Jurkat, Clone E6-1 (cell line): ENCODE measurements around the gene AMPD3.

Experiments used
- DNase-seq: peaks from one replicate; pipeline ENCODE4 v3.0.0-alpha.2; 2011; ENCODE audit warnings: low read depth, low spot score
- H3K4me3 ChIP-seq: 2 replicates; pipeline ENCODE4 v1.5.1; 2011; ENCODE audit warnings: mild to moderate bottlenecking, low read length, control low read depth, moderate library complexity

AMPD3 gene

GRCh38 chr11:10456519-10456918 is 1.5 kb downstream of the AMPD3 start:
- peak overlapping the region; percentile 71 for H3K4me3 ChIP-seq
- peak; percentile 59 for DNase-seq

- no peak for DNase-seq
- H3K4me3 ChIP-seq = peak overlapping the region; percentile 18
Measured at GRCh38 chr11:10457901-10458300, 2.8 kb downstream of the AMPD3 start.

DNA sequence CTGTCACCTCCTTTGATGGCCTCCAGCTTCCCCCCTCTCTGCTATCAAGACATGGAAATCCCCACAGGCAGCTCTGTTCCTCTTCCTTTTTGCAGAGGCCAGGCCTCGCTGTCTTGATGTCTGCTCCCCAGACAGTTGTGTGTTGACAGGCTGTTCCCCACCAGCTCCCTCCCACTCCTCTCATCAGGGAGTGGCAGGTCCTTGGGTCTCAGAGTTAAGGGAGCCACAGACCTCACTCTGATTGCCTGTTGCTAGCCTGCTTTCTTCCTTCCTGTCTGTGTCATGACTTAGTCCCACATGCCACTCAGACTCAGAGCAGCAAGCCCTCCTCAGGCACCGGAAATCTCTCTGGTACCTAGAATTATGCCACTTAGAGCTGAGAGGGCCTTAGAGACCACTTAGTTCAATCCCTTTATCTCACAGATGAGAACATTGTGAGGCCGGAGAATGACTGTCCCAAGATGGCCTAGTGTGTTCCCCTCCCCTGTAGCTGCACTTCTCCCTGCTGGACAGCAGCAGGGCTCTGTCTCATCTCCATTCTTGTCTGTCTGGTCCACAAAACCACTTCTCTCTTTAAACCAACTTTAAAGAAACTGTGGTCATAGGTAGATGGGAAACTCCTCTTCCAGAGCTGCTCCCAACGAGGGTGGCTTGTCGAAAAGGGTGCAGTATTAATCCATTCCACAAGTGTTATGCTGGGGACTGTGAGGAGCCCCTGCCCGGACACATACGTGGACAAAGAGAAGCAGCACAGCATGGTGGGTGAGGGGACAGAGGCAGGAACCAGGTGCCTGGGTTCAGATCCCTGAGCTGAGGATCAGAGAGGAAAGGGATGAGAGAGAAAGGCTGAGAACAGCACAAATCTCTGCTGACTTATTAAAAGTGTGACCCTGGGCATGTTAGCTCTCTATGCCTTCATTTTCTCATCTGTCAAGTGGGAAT is 4.2 kb downstream of the AMPD3 start:
- peak overlapping the region; percentile 48 for H3K4me3 ChIP-seq
- peak; percentile 95 for DNase-seq

DNA sequence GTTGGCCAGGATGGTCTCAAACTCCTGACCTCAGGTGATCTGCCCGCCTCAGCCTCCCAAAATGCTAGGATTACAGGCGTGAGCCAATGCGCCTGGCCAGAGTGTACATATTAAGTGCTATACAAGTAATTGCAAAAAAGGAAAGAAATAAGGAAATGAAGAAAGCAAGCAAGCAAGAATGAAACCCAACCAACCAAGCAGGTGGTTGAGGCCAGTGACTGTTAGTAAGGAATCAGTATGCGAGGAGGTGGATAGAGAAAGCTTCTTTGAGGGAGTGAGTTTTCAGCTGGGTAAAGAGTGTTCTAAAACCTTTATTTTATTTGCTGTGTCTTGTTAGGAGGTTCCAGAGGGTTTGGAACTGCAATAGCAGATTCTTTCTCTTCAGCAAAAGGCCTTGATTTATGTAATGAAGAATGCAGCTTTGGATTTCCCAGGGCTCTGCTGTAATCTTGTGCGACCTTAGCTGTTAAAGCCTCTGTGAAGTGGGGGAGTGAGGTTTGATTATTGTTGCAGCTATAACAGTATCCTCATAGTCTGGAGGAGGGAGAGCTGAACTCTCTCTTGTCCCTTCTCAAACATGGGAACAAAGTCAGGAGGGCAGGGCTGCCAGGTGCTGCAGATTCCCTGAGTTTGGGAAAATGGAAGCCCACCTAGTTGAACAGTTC is 5.7 kb downstream of the AMPD3 start:
- H3K4me3 ChIP-seq = no peak overlapping the region
- no peak for DNase-seq

GRCh38 chr11:10461276-10461790 is 6.3 kb downstream of the AMPD3 start:
- DNase-seq = no peak
- no peak overlapping the region for H3K4me3 ChIP-seq

DNA sequence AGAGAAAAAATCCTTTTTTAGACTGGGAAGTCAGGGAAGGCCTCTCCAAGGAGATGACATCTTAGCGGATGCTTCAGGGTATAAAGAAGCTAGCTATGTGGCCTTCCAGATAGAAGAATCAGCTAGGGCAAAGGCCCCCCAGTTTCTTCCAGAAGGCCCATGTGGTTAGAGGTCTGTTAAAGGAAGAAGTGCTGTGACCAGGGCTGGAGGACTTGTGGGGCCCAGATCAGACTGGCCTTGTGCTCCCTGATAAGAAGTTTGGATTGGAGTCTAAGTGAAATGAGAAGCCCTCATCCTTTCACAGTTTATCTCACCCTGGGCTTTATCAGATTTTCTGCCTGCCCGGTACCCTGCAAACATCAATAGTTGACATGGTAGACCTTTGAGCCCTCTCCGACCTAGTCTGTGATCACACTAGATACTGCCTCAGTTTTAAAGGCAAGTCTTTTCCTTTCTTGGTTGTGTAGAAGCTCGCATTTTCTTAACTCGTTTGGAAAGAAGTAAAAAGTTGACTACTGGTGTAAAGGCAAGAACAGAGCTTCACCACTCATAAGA is 7.8 kb downstream of the AMPD3 start:
- no peak overlapping the region for H3K4me3 ChIP-seq
- no peak for DNase-seq

- no peak for DNase-seq
- no peak overlapping the region for H3K4me3 ChIP-seq
Measured at GRCh38 chr11:10473371-10473770, 18.3 kb downstream of the AMPD3 start.

GRCh38 chr11:10474551-10474950 is 19.5 kb downstream of the AMPD3 start:
- DNase-seq = no peak
- no peak overlapping the region for H3K4me3 ChIP-seq

DNA sequence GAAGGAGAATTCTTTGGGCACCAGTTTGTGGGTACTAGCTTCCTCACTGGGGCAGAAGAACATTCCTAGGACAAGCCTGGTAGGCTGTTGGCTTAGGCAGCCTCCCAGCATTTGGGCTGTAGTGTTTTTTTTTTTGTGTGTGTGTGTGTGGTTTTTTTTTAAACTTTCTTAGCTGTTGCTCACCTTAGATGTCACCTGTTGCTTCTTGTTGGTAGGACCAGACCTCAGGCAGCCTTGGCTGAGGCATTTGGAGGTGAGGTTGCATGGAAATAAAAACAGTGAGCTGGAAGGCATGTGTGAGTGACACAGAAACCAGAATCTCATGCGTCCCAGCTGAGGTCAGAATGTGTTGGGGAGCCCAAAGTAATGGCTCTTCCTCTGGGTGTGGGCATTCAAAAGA is 21.3 kb downstream of the AMPD3 start:
- H3K4me3 ChIP-seq = no peak overlapping the region
- no peak for DNase-seq

- DNase-seq = no peak
- no peak overlapping the region for H3K4me3 ChIP-seq
Measured at GRCh38 chr11:10476927-10477689, 22.0 kb downstream of the AMPD3 start.

- DNase-seq = no peak
- no peak overlapping the region for H3K4me3 ChIP-seq
Measured at GRCh38 chr11:10477690-10478046, 22.6 kb downstream of the AMPD3 start.

- no peak for DNase-seq
- H3K4me3 ChIP-seq = no peak overlapping the region
Measured at GRCh38 chr11:10478066-10478465, 23.0 kb downstream of the AMPD3 start.

DNA sequence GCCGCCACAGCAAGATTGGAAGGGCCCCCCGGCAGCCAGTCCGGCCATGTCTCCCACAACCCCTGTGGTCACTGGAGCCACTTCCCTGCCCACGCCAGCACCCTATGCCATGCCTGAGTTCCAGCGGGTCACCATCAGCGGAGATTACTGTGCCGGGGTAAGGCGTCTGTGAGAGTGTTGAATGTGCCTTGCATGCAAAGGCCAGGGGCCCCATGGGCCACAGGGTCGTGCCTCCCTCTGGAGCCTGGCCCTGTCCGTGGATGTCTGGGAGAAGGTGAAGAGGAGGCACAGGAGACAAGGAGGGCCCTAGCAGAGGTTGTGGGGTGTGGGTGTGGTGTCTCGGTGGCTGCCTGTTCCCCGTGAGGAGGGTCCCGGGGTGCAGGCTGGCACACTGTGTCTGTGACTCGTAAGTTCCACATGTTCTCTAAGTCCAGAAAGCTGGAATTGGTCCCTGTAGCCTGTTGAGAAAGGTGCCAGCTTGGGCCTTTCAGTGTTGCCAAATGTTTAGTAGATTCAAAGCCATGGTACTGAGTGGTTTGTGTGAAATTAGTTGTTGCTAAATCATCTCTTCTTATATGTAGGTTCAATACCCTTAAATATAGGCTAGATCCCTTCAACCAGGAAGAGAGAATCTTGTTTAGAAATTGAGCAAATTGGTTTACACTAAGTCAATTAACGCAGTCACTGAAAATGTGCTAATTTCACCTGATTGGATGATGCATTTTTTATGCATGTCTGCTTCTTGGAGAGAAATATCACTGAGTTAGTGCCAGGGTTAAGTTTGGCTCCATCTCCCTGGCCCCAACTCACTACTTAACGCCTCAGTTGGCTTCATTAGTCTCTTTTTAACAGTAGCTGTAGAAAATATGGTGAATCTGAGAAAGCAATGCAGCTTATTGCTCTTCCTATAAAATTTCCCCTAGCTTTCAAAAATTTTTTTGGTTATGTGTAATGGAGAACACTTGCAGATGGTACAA is 23.8 kb downstream of the AMPD3 start:
- no peak overlapping the region for H3K4me3 ChIP-seq
- DNase-seq = no peak

DNA sequence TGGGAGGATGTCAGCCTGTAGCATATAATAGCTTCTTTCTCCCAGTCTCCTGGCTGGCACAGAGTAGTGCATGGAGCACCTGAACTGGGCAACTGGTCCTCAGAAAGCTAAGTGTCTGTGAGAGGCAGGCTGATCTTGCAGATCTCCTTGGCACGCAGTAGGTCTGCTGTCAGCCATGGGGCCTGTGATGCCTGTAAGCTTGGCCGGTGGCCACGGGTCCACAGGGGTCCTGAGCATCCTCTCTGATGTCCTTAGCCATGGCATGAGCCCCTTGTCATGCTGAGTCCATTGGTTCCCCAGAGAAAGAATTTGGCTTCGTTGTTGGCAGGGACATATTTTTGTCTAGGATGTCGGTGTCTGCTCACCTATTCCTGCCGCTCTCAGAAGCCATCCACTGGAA is 25.0 kb downstream of the AMPD3 start:
- H3K4me3 ChIP-seq = no peak overlapping the region
- no peak for DNase-seq

- no peak overlapping the region for H3K4me3 ChIP-seq
- DNase-seq = no peak
Measured at GRCh38 chr11:10480760-10481159, 25.7 kb downstream of the AMPD3 start.

DNA sequence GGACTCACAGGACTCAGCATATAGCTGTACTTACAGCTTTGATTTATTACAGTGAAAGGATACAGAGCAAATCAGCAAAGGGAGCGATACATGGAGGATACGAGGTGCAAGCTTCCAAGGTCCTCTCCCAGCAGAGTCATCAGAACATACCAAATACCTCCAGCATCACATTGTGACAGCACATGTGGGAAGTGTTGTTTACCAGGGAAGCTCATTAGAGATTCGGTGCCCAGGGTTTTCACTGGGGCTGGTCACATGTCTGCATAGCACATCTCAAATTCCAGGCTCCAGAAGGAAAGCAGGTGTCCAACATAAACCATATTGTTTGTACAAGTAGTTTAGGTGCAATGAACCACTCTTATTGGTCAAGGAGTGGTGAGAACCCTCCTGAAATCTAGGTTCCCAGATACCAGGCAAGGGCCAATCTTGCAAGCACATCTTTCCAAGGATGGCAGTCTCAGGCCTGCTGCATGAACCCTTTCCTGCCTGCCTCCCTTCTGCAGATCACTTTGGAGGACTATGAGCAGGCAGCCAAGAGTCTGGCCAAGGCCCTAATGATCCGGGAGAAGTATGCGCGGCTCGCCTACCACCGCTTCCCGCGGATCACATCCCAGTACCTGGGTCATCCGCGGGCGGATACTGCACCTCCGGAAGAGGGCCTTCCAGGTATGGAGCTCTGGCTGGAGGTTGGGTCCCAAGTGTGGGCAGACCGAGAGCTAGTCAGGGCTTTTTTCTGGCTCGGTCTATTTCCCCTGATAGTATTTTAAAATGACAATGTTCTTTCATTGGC is 26.7 kb downstream of the AMPD3 start:
- DNase-seq = no peak
- H3K4me3 ChIP-seq = no peak overlapping the region

DNA sequence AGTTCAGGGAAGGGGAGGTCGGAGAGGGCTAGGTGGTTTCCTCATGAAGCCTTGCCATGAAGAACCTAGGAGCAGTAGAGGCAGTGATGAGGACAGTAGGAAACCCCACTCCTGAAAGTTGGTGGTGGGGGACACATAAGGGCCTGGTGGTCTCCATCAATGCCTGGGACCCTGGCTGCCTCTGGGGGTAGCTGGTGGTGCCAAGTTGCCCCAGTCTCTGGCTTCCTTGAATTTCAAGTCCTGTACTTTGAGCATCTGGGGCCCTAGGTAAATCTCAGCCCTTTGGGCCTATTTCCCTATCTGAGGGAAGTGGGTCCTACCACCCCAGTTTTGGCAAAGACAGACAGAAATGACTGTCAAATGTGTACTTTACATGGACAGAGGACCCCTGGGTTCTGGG is 28.1 kb downstream of the AMPD3 start:
- no peak for DNase-seq
- no peak overlapping the region for H3K4me3 ChIP-seq

- H3K4me3 ChIP-seq = no peak overlapping the region
- no peak for DNase-seq
Measured at GRCh38 chr11:10483584-10483983, 28.5 kb downstream of the AMPD3 start.
